ENCODE results near the gene GANAB. TPM values are rescaled to one million over a fixed set of nuclear protein-coding genes. Genes with fewer than 3 reads are reported as not detected.

GANAB gene
- total RNA-seq: 100 to 1,000 TPM in 2 of 4 donors, 10 to 100 TPM in 2; 79.4 to 118 (median 104) TPM

GRCh38 chr11:62645946-62646824 lies at the start of gene GANAB:
TSS of gene GANAB (minus strand) at chr11:62646613. CDS start at chr11:62646599, 14 bp downstream.
- TF ChIP-seq, protein P1, sequence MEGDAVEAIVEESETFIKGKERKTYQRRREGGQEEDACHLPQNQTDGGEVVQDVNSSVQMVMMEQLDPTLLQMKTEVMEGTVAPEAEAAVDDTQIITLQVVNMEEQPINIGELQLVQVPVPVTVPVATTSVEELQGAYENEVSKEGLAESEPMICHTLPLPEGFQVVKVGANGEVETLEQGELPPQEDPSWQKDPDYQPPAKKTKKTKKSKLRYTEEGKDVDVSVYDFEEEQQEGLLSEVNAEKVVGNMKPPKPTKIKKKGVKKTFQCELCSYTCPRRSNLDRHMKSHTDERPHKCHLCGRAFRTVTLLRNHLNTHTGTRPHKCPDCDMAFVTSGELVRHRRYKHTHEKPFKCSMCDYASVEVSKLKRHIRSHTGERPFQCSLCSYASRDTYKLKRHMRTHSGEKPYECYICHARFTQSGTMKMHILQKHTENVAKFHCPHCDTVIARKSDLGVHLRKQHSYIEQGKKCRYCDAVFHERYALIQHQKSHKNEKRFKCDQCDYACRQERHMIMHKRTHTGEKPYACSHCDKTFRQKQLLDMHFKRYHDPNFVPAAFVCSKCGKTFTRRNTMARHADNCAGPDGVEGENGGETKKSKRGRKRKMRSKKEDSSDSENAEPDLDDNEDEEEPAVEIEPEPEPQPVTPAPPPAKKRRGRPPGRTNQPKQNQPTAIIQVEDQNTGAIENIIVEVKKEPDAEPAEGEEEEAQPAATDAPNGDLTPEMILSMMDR (IDR thresholded peaks at IDR 0.05; ENCODE audit: low read depth): no peak

GRCh38 chr11:62694455-62695167 lies 48.2 kb upstream of the GANAB start:
- TF ChIP-seq, protein P1 (IDR thresholded peaks at IDR 0.05; ENCODE audit: low read depth): no peak

DNA sequence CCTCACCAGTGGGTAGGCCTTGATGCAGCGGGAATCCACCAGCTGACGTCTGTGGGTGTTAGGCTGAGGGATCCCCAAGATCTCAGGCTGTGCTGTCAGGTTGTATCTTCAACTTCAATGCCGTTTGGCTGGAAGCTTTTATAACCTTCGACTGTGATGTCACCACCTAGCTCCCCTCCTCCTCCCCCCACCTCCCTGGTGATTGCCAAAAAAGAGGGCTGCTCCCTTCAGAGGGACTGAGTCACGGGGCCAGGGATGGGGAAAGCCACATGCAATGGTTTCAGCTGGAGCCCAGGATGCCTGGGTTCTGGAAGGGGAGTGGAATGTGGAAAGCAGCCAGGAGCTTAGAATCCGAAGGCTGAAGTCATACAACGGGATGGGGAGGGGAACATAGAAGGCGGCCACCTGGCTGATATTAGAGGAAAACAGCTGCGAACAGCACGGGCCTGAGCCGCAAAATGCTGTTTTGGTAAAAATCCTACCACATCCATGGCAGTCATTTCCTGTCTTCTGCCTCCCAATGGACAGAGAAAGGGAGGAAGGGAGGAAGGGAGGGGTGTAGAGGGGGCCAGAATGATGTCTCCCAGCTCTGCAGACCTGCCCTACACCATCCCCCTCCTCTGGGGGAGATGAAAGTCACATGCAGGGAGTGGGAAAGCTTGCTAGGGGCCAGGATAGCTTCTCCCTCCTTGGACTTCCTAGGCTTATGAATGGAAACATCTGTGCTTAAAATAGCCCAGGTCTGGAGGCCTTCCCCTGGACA lies 43.2 kb upstream of the GANAB start, which contains the start of gene LRRN4CL:
Gene LRRN4CL, minus strand, starts transcription at position 110 of the 763 bp plus-strand sequence. CDS start 1,022 bp downstream, outside the sequence.
- TF ChIP-seq, protein P1 (IDR thresholded peaks at IDR 0.05; ENCODE audit: low read depth): no peak

GRCh38 chr11:62688491-62688890 lies 42.1 kb upstream of the GANAB start:
- TF ChIP-seq, protein P1 (IDR thresholded peaks at IDR 0.05; ENCODE audit: low read depth): no peak

- TF ChIP-seq, protein P1 (IDR thresholded peaks at IDR 0.05; ENCODE audit: low read depth): no peak
These were observed 41.3 kb upstream of the GANAB start for GRCh38 chr11:62687508-62688396.

GRCh38 chr11:62682518-62682917 lies 36.1 kb upstream of the GANAB start:
- TF ChIP-seq, protein P1 (IDR thresholded peaks at IDR 0.05; ENCODE audit: low read depth): no peak

All from subcutaneous adipose tissue (tissue), 4 donors.